Measurements from ENCODE around the gene ADAMTS10.

ADAMTS10 gene

GRCh38 chr19:8608941-8609278 lies 1.6 kb downstream of the ADAMTS10 start:
- TF ChIP-seq CTCF (conservative IDR thresholded peaks at IDR 0.05; ENCODE audit: control insufficient read depth, insufficient read depth, low read depth, low read length), result no peak
- no peak for DNase-seq (ENCODE audit: low read depth)
- H3K4me3 ChIP-seq (ENCODE audit: control insufficient read depth, low read depth, low read length), result no peak overlapping the region

GRCh38 chr19:8607386-8607785 lies 3.1 kb downstream of the ADAMTS10 start:
- no peak for TF ChIP-seq CTCF (conservative IDR thresholded peaks at IDR 0.05; ENCODE audit: control insufficient read depth, insufficient read depth, low read depth, low read length)
- H3K4me3 ChIP-seq (ENCODE audit: control insufficient read depth, low read depth, low read length), result no peak overlapping the region
- peak; percentile 69 for DNase-seq (ENCODE audit: low read depth)

GRCh38 chr19:8605514-8605913 lies 5.0 kb downstream of the ADAMTS10 start:
- DNase-seq (ENCODE audit: low read depth), result no peak
- H3K4me3 ChIP-seq (ENCODE audit: control insufficient read depth, low read depth, low read length), result no peak overlapping the region
- no peak for TF ChIP-seq CTCF (conservative IDR thresholded peaks at IDR 0.05; ENCODE audit: control insufficient read depth, insufficient read depth, low read depth, low read length)

- TF ChIP-seq CTCF (conservative IDR thresholded peaks at IDR 0.05; ENCODE audit: control insufficient read depth, insufficient read depth, low read depth, low read length), result no peak
- no peak overlapping the region for H3K4me3 ChIP-seq (ENCODE audit: control insufficient read depth, low read depth, low read length)
Observed at GRCh38 chr19:8601796-8602195, 8.7 kb downstream of the ADAMTS10 start.

GRCh38 chr19:8600816-8601215 lies 9.7 kb downstream of the ADAMTS10 start:
- no peak for TF ChIP-seq CTCF (conservative IDR thresholded peaks at IDR 0.05; ENCODE audit: control insufficient read depth, insufficient read depth, low read depth, low read length)
- no peak overlapping the region for H3K4me3 ChIP-seq (ENCODE audit: control insufficient read depth, low read depth, low read length)

More at GRCh38 chr19:8601796-8602195, 8.7 kb downstream of the ADAMTS10 start:
- DNase-seq (ENCODE audit: low read depth), result no peak

GRCh38 chr19:8600064-8600463 lies 10.5 kb downstream of the ADAMTS10 start:
- no peak for DNase-seq (ENCODE audit: low read depth)
- H3K4me3 ChIP-seq (ENCODE audit: control insufficient read depth, low read depth, low read length), result no peak overlapping the region
- TF ChIP-seq CTCF (conservative IDR thresholded peaks at IDR 0.05; ENCODE audit: control insufficient read depth, insufficient read depth, low read depth, low read length), result no peak

More at GRCh38 chr19:8600816-8601215, 9.7 kb downstream of the ADAMTS10 start:
- no peak for DNase-seq (ENCODE audit: low read depth)

- no peak for TF ChIP-seq CTCF (conservative IDR thresholded peaks at IDR 0.05; ENCODE audit: control insufficient read depth, insufficient read depth, low read depth, low read length)
- H3K4me3 ChIP-seq (ENCODE audit: control insufficient read depth, low read depth, low read length), result no peak overlapping the region
- DNase-seq (ENCODE audit: low read depth), result no peak
Observed at GRCh38 chr19:8596168-8596567, 14.3 kb downstream of the ADAMTS10 start.
